ENCODE measurements around the gene SHISA6.

SHISA6 gene

DNA sequence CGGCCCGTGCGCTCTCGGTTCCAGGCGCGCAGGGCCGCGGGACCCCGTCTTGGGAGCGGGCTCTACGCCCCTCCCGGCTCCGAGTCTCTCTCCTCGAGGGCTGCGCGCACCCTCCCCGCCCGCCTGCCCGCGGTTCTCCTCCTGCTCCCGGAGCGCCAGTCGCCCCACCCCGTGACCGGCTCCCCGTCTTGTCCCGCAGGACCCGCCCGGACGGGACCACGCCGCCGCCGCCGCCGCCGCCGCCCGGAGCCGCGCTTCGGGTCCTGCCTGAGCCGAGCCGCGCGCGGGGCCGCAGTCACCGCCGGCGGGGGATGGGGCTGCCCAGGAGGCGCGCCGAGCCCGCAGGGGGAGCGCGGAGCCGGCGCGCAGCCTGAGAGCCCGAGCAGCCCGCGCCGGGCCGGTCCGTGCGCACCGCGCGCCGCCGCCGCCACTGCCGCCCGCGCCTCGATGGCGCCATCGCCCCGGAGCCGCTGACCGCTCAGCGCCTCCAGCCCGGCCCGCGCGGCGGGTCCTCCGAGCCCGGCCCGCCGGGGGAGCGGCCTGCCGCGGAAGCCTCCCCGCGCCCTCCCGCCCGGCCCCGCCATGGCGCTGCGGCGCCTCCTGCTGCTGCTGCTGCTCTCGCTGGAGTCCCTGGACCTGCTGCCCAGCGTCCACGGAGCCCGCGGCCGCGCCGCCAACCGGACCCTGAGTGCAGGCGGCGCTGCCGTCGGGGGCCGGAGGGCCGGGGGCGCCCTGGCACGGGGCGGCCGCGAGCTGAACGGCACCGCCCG is at the start of gene SHISA6:
Gene SHISA6, plus strand, starts transcription at position 373 of the 770 bp plus-strand sequence.
- H3K27ac ChIP-seq: no peak within 1 kb of the TSS
- H3K36me3 ChIP-seq (ENCODE audit: insufficient read depth): no peaks in the 10 kb centered on the region
- H3K27me3 ChIP-seq (ENCODE audit: insufficient read depth, low read depth): no peaks in the 10 kb centered on the region
- H2AFZ ChIP-seq (ENCODE audit: low read depth): no peak within 1 kb of the TSS
- H3K4me2 ChIP-seq: no peak within 1 kb of the TSS
- no peaks in the 10 kb centered on the region for H3K4me1 ChIP-seq (ENCODE audit: low read depth, poor library complexity, severe bottlenecking)
- no peaks in the 10 kb centered on the region for H4K20me1 ChIP-seq (ENCODE audit: insufficient read depth)
- H3K79me2 ChIP-seq (ENCODE audit: insufficient read depth, low read depth): no peaks in the 10 kb centered on the region
- H3K9ac ChIP-seq: no peak within 1 kb of the TSS
- H3K4me3 ChIP-seq (IDR thresholded peaks at IDR 0.05; ENCODE audit: insufficient read depth, low read depth, low read length): no peak within 1 kb of the TSS
- TF ChIP-seq, protein P1, sequence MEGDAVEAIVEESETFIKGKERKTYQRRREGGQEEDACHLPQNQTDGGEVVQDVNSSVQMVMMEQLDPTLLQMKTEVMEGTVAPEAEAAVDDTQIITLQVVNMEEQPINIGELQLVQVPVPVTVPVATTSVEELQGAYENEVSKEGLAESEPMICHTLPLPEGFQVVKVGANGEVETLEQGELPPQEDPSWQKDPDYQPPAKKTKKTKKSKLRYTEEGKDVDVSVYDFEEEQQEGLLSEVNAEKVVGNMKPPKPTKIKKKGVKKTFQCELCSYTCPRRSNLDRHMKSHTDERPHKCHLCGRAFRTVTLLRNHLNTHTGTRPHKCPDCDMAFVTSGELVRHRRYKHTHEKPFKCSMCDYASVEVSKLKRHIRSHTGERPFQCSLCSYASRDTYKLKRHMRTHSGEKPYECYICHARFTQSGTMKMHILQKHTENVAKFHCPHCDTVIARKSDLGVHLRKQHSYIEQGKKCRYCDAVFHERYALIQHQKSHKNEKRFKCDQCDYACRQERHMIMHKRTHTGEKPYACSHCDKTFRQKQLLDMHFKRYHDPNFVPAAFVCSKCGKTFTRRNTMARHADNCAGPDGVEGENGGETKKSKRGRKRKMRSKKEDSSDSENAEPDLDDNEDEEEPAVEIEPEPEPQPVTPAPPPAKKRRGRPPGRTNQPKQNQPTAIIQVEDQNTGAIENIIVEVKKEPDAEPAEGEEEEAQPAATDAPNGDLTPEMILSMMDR (conservative IDR thresholded peaks at IDR 0.05; ENCODE audit: low read depth, low read length): no peak

DNA sequence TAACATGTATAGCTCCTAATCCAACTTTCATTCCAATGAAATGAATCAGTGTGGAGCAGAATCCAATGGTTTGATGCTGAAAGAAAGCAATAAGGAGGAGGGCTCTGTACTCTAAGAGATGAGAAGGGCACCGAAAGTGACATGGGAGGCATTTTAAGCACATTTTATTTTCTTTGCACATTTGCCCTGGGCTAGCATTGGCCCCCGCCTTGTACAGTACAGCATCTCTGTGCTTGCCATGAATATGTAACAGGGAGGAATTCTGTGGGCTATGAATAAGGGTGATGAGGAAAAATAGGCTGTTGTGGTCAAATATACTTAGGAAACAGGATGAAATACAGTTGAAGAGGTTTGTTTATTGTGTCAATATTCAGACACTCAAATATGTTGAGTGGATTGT is 45.2 kb upstream of the SHISA6 start:
- H3K4me3 ChIP-seq (IDR thresholded peaks at IDR 0.05; ENCODE audit: insufficient read depth, low read depth, low read length): no peak overlapping the region
- no peak overlapping the region for H2AFZ ChIP-seq (ENCODE audit: low read depth)
- no peaks in the 10 kb centered on the region for H4K20me1 ChIP-seq (ENCODE audit: insufficient read depth)
- no peak overlapping the region for H3K4me2 ChIP-seq
- no peaks in the 10 kb centered on the region for H3K79me2 ChIP-seq (ENCODE audit: insufficient read depth, low read depth)
- no peak overlapping the region for H3K9ac ChIP-seq
- no peak overlapping the region for H3K27ac ChIP-seq
- TF ChIP-seq, protein P1 (conservative IDR thresholded peaks at IDR 0.05; ENCODE audit: low read depth, low read length): no peak
- no peaks in the 10 kb centered on the region for H3K27me3 ChIP-seq (ENCODE audit: insufficient read depth, low read depth)
- H3K36me3 ChIP-seq (ENCODE audit: insufficient read depth): no peaks in the 10 kb centered on the region
- H3K4me1 ChIP-seq (ENCODE audit: low read depth, poor library complexity, severe bottlenecking): no peaks in the 10 kb centered on the region

DNA sequence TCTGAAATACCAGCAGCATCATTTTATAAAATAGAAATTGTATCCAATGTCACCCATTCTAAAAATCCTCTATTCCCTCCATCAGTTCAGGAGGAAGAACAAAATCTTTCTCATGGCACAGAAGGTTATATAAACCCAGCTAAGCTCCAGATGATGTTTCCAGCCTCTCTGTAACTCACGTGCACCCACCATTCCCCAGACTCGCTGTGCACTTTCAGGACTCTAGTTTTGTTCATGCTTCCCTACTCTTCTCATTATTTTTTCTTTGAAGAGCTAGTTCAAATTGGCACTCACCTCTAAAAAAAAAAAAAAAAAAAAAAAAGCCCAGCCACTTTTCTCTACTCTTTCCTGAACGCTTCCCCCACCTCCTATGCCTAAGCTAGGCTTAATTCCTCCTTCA is 36.0 kb upstream of the SHISA6 start:
- TF ChIP-seq, protein P1 (conservative IDR thresholded peaks at IDR 0.05; ENCODE audit: low read depth, low read length): no peak
- H3K9ac ChIP-seq: no peak overlapping the region
- no peaks in the 10 kb centered on the region for H4K20me1 ChIP-seq (ENCODE audit: insufficient read depth)

DNA sequence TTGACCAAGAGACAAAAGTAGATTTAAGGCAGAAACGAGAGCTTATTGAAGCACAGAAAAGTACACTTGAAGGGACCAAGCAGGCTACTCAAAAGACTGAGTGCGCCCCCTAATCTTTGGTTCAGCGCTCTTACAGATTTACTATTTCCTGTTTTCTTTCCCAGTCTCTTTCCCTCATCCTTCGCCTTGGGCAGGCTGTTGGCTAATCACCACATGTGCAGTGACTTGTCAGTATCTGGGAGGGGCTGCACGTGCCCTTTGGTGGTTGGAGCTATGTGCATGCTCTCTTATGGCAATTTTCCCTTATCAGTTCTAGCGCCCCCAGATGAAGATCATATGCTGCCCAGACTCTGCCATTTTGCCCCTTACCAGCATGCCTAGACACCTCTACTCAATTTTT is 35.4 kb upstream of the SHISA6 start:
- TF ChIP-seq, protein P1 (conservative IDR thresholded peaks at IDR 0.05; ENCODE audit: low read depth, low read length): no peak
- Histone ChIP-seq H3K36me3 (ENCODE audit: insufficient read depth) (no peaks in the 10 kb centered on the region), H3K79me2 (ENCODE audit: insufficient read depth, low read depth) (no peaks in the 10 kb centered on the region), H3K4me3 (IDR thresholded peaks at IDR 0.05; ENCODE audit: insufficient read depth, low read depth, low read length) (no peak overlapping the region), H3K27me3 (ENCODE audit: insufficient read depth, low read depth) (no peaks in the 10 kb centered on the region), H3K27ac (no peak overlapping the region), H3K4me1 (ENCODE audit: low read depth, poor library complexity, severe bottlenecking) (no peaks in the 10 kb centered on the region), H4K20me1 (ENCODE audit: insufficient read depth) (no peaks in the 10 kb centered on the region), H3K4me2 (no peak overlapping the region), H3K9ac (no peak overlapping the region), H2AFZ (ENCODE audit: low read depth) (no peak overlapping the region)

More for the DNA sequence above, 36.0 kb upstream of the SHISA6 start:
- Histone ChIP-seq H3K4me1 (ENCODE audit: low read depth, poor library complexity, severe bottlenecking) (no peaks in the 10 kb centered on the region), H3K4me3 (IDR thresholded peaks at IDR 0.05; ENCODE audit: insufficient read depth, low read depth, low read length) (no peak overlapping the region), H3K36me3 (ENCODE audit: insufficient read depth) (no peaks in the 10 kb centered on the region), H3K27me3 (ENCODE audit: insufficient read depth, low read depth) (no peaks in the 10 kb centered on the region), H3K79me2 (ENCODE audit: insufficient read depth, low read depth) (no peaks in the 10 kb centered on the region), H2AFZ (ENCODE audit: low read depth) (no peak overlapping the region), H3K27ac (no peak overlapping the region), H3K4me2 (no peak overlapping the region)
